Measurements from ENCODE around the gene ZNF445. TPM values are rescaled to one million over a fixed set of nuclear protein-coding genes. Genes with fewer than 3 reads are reported as not detected.
"Not testable (repeated sequence)": the region's sequence is repeated elsewhere in the genome, so short reads cannot be mapped to it uniquely, and the experiment has no call there.

The ZNF445 gene
- total RNA-seq, 1 donor from 2014 or later: 5.8 TPM

GRCh38 chr3:44400771-44401170 is 76.7 kb downstream of the ZNF445 start:
- DNase-seq (ENCODE audit: low read depth in 2 of 2): no peak

- DNase-seq (ENCODE audit: low read depth in 2 of 2): peak in 1 of 2 donors; percentile 52
Measured at GRCh38 chr3:44398853-44399252, 78.6 kb downstream of the ZNF445 start.

- DNase-seq (ENCODE audit: low read depth in 2 of 2): not testable (repeated sequence)
Measured at GRCh38 chr3:44398271-44398670, 79.2 kb downstream of the ZNF445 start.

GRCh38 chr3:44396200-44397171 is 81.0 kb downstream of the ZNF445 start:
- DNase-seq (ENCODE audit: low read depth in 2 of 2): peak in 1 of 2 donors; percentile 31

- DNase-seq (ENCODE audit: low read depth in 2 of 2): no peak
Measured at GRCh38 chr3:44395714-44396113, 81.8 kb downstream of the ZNF445 start.

- DNase-seq (ENCODE audit: low read depth in 2 of 2): no peak
Measured at GRCh38 chr3:44392489-44392888, 85.0 kb downstream of the ZNF445 start.

- DNase-seq (ENCODE audit: low read depth in 2 of 2): no peak
Measured at GRCh38 chr3:44387404-44387803, 90.1 kb downstream of the ZNF445 start.

Other genes with a start within 250 kb of the ZNF445 start
- gene TOPAZ1, start 235.8 kb downstream of the ZNF445 start, total RNA-seq: not detected in 2 replicates
- 14.9 and 16.6 TPM in 2 replicates for gene TCAIM, start 138.9 kb downstream of the ZNF445 start, total RNA-seq
- 0.87 and 1.2 TPM in 2 replicates for gene ZKSCAN7, start 77.5 kb upstream of the ZNF445 start, total RNA-seq
- 0.22 and 1.4 TPM in 2 replicates for gene ZNF660, start 107.3 kb upstream of the ZNF445 start, total RNA-seq
- 6.0 and 6.1 TPM in 2 replicates for gene ZNF197, start 147.4 kb upstream of the ZNF445 start, total RNA-seq
- gene ZNF35, start 171.1 kb upstream of the ZNF445 start, total RNA-seq: 9.4 and 14.3 TPM in 2 replicates
- gene ZNF502, start 235.0 kb upstream of the ZNF445 start, total RNA-seq: 2.0 and 2.6 TPM in 2 replicates